SH-SY5Y (cell line): ENCODE measurements around the gene NPL.

Source experiments
- GATA2 ChIP-seq: IDR thresholded peaks from 2 replicates; pipeline ENCODE4 v1.6.1; 2011; ENCODE audit warnings: mild to moderate bottlenecking, low read depth, low read length
- GATA3 ChIP-seq: IDR thresholded peaks from 2 replicates; pipeline ENCODE4 v1.6.1; 2011; ENCODE audit warnings: low read depth, mild to moderate bottlenecking, low read length, moderate library complexity

NPL gene

GRCh38 chr1:182851825-182852224 lies 62.3 kb downstream of the NPL start:
- TF ChIP-seq GATA3 (no peak), GATA2 (no peak)

- TF ChIP-seq GATA2, result no peak
- no peak for TF ChIP-seq GATA3
Measured at GRCh38 chr1:182855911-182856310, 66.3 kb downstream of the NPL start.

- TF ChIP-seq GATA2 (no peak), GATA3 (no peak)
Measured at GRCh38 chr1:182857212-182857611, 67.6 kb downstream of the NPL start.

GRCh38 chr1:182860658-182861057 lies 71.1 kb downstream of the NPL start:
- TF ChIP-seq GATA3 (no peak), GATA2 (no peak)

GRCh38 chr1:182861994-182862393 lies 72.4 kb downstream of the NPL start:
- TF ChIP-seq GATA3 (no peak), GATA2 (no peak)

GRCh38 chr1:182862827-182863226 lies 73.3 kb downstream of the NPL start:
- TF ChIP-seq GATA2 (no peak), GATA3 (no peak)

GRCh38 chr1:182863940-182864339 lies 74.4 kb downstream of the NPL start:
- no peak for TF ChIP-seq GATA2
- no peak for TF ChIP-seq GATA3

- TF ChIP-seq GATA3 (no peak), GATA2 (no peak)
Measured at GRCh38 chr1:182867861-182868260, 78.3 kb downstream of the NPL start.

- TF ChIP-seq GATA2 (no peak), GATA3 (no peak)
Measured at GRCh38 chr1:182869241-182869666, 79.7 kb downstream of the NPL start.

- TF ChIP-seq GATA2 (no peak), GATA3 (no peak)
Measured at GRCh38 chr1:182872881-182873280, 83.3 kb downstream of the NPL start.

- TF ChIP-seq GATA3, result no peak
- TF ChIP-seq GATA2, result no peak
Measured at GRCh38 chr1:182875889-182876288, 86.3 kb downstream of the NPL start.

GRCh38 chr1:182877331-182877730 lies 87.8 kb downstream of the NPL start:
- TF ChIP-seq GATA3 (no peak), GATA2 (no peak)

- TF ChIP-seq GATA3 (no peak), GATA2 (no peak)
Measured at GRCh38 chr1:182877842-182878241, 88.3 kb downstream of the NPL start.
